Measurements from ENCODE around the gene MRS2.

GRCh38 chr6:24448396-24448795 is 45.7 kb downstream of the MRS2 start:
- no peak for TF ChIP-seq POLR2A (IDR thresholded peaks at IDR 0.05)
- no peak for TF ChIP-seq CTCF (IDR thresholded peaks at IDR 0.05)
- TF ChIP-seq POLR2AphosphoS5 (IDR thresholded peaks at IDR 0.05; ENCODE audit: insufficient read depth in 1 of 2, low read depth in 1 of 2): no peak
